PC-3 (cell line): ENCODE measurements around the gene PRKRA. TPM values are rescaled to one million over a fixed set of nuclear protein-coding genes. Genes with fewer than 3 reads are reported as not detected.

Source experiments
- ATAC-seq: fragments of 200-7000 bp; cut with Tn5 transposase; 2 replicates; pipeline ENCODE4 v1.9.1; 2020; ENCODE audit warnings: mild to moderate bottlenecking, moderate library complexity
- BruUV-seq: library from RNA; stranded (reverse); fragments of 400-500 nt; replicated peaks from 2 replicates; lab custom pipeline; 2021; lab: Mats Ljungman, UMichigan
- CTCF ChIA-PET: fragments of 300-600 bp; sonication (Branson Sonifier 250); formaldehyde crosslinking; loops from one replicate; lab custom pipeline; 2022; ENCODE audit warnings: antibody characterized with exemption; lab: Charles Lee
- POLR2A ChIA-PET: fragments of 300-600 bp; sonication (Branson Sonifier 250); formaldehyde crosslinking; loops from one replicate; lab custom pipeline; 2022; ENCODE audit warnings: antibody characterized with exemption; ENCODE audit not compliant: unreplicated experiment; lab: Charles Lee
- DNase-seq: peaks from one replicate; pipeline ENCODE4 v3.0.0-alpha.2; 2015
- H2AFZ ChIP-seq: fragments of 300-600 bp; sonication (generic); 2 replicates; pipeline ENCODE4 v1.6.0; 2016; ENCODE audit warnings: antibody characterized with exemption, low read length
- H3F3A ChIP-seq: fragments of 300-600 bp; sonication (generic); one replicate; pipeline ENCODE4 v1.6.0; 2017; ENCODE audit warnings: antibody characterized with exemption, low read length, control low read depth, mild to moderate bottlenecking; ENCODE audit not compliant: unreplicated experiment
- H3K27ac ChIP-seq: fragments of 300-600 bp; sonication (generic); 2 replicates; pipeline ENCODE4 v1.5.1; 2016; ENCODE audit warnings: mild to moderate bottlenecking, low read length
- H3K27me3 ChIP-seq: fragments of 300-600 bp; sonication (generic); 2 replicates; pipeline ENCODE4 v1.6.1; 2016; ENCODE audit warnings: low read length, mixed read lengths
- H3K36me3 ChIP-seq: fragments of 300-600 bp; sonication (generic); 2 replicates; pipeline ENCODE4 v1.6.1; 2016; ENCODE audit warnings: low read depth, mixed run types, low read length, mixed read lengths
- H3K4me1 ChIP-seq: fragments of 300-600 bp; sonication (generic); 2 replicates; pipeline ENCODE4 v1.5.1; 2016; ENCODE audit warnings: low read length; ENCODE audit not compliant: insufficient read depth
- H3K4me2 ChIP-seq: fragments of 300-600 bp; sonication (generic); 2 replicates; pipeline ENCODE4 v1.6.0; 2016; ENCODE audit warnings: low read length
- H3K4me3 ChIP-seq: fragments of 300-600 bp; sonication (generic); 2 replicates; pipeline ENCODE4 v1.5.1; 2016; ENCODE audit warnings: mild to moderate bottlenecking, low read length, mixed read lengths
- H3K79me2 ChIP-seq: fragments of 300-600 bp; sonication (generic); 2 replicates; pipeline ENCODE4 v1.6.1; 2017; ENCODE audit warnings: low read length, mixed read lengths
- H3K9ac ChIP-seq: fragments of 300-600 bp; sonication (generic); 2 replicates; pipeline ENCODE4 v1.6.0; 2016; ENCODE audit warnings: mild to moderate bottlenecking, low read length
- H3K9me2 ChIP-seq: fragments of 300-600 bp; sonication (generic); replicated peaks from 2 replicates; pipeline ENCODE4 v1.6.1; 2016; ENCODE audit warnings: mixed run types, low read length, mixed read lengths
- H3K9me3 ChIP-seq: fragments of 300-600 bp; sonication (generic); 2 replicates; pipeline ENCODE4 v1.6.1; 2016; ENCODE audit warnings: low read length, mixed read lengths
- H4K20me1 ChIP-seq: fragments of 300-600 bp; sonication (generic); 2 replicates; pipeline ENCODE4 v1.6.1; 2016; ENCODE audit warnings: low read length, mixed read lengths
- CTCF ChIP-seq: fragments of 300-600 bp; sonication (generic); conservative IDR thresholded peaks from 2 replicates; pipeline ENCODE4 v1.5.1; 2017; ENCODE audit warnings: antibody characterized with exemption, low read depth, mild to moderate bottlenecking, low read length
- EZH2 ChIP-seq: fragments of 300-600 bp; sonication (generic); IDR thresholded peaks from one replicate; pipeline ENCODE4 v1.6.1; 2017; ENCODE audit warnings: antibody characterized with exemption, mild to moderate bottlenecking, low read length; ENCODE audit not compliant: unreplicated experiment
- EZH2phosphoT487 ChIP-seq: fragments of 300-600 bp; sonication (generic); IDR thresholded peaks from 2 replicates; pipeline ENCODE4 v1.6.1; 2018; ENCODE audit warnings: mild to moderate bottlenecking, antibody characterized with exemption, low read length, borderline replicate concordance
- intact Hi-C: fragments of 100-400 bp; cut with micrococcal nuclease; formaldehyde crosslinking; loops from 2 replicates; pipeline ENCODE4 v1.9.0; 2023
- total RNA-seq: library from RNA; depleted of rRNA; stranded (reverse); fragments of >200 nt; gene quantifications from 2 replicates; pipeline ENCODE4 v1.2.3, GENCODE V29; 2014

The PRKRA gene
- total RNA-seq, 1 experiment from 2014 or later, result 78.2 TPM

DNA sequence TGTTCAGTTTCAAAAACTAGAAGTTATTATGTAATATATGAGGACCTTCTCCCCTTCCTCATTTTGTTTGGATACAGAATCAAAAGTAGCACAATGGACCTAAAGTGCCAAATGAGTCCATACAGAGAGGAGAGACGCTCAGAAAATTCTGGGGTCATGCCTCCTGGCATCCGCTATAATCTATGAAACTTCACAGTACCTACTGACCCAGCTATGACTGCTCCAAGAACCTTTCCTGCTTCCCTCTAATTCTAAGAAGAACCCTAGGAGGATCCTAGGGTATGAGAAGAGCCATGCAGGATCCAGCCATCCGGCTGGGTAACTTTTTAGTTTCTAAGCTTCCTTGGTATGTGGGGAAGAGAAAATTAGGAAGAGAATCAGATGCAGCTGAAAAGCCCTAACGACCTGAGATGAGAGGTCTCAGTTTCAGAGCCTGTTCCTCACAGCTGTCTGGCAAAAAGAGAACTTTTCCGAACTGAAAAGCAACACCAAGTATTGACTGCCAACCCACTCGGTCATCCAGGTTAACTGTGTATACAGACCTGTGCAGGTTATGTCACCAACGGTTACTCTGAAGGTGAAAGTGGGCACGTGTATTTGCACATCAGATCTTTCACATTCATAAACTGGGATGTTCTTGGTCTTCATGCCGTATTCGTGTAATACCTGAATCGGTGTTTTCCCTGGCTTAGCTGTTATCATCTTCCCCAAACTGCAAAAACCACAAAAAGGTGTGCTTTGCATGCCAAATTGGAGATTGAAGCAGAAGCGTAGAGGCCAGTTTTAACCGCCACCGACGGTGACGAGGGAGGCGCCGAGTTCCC is 1.1 kb downstream of the PRKRA start:
- TF ChIP-seq EZH2phosphoT487 (no peak), EZH2 (no peak), CTCF (no peak)
- Histone ChIP-seq H3K36me3 (peaks cover 16% of the 10 kb centered on the region), H3F3A (no peaks in the 10 kb centered on the region), H2AFZ (peak overlapping the region; percentile 94), H4K20me1 (peaks cover 16% of the 10 kb centered on the region; the same call in 1 of the 2 replicates), H3K4me2 (peak overlapping the region; percentile 84), H3K9me3 (no peaks in the 10 kb centered on the region), H3K9ac (peak overlapping the region; percentile 97), H3K4me1 (peaks cover 19% of the 10 kb centered on the region), H3K4me3 (peak overlapping the region; percentile 93), H3K79me2 (peaks cover 32% of the 10 kb centered on the region), H3K9me2 (no peaks in the 10 kb centered on the region), H3K27me3 (no peaks in the 10 kb centered on the region), H3K27ac (peak overlapping the region; percentile 85)
- DNase-seq (no peak), ATAC-seq (no peak)
- CTCF ChIA-PET, result interaction anchor here (1.1 kb wide), 1 partner anchor 36 kb away, joined by 3 read pairs; no protein-coding TSS in a partner anchor
- intact Hi-C loops, result no loop called here
- TSS peak; percentile 58 for BruUV-seq
- POLR2A ChIA-PET, result interaction anchor here (0.6 kb wide), 1 partner anchor 61 kb away, joined by 3 read pairs; no protein-coding TSS in a partner anchor

- intact Hi-C loops, result no loop called here
- Histone ChIP-seq H3K27ac (no peak overlapping the region), H3K4me3 (peak overlapping the region; percentile 93), H3K9ac (peak overlapping the region; percentile 97; the same call in 1 of the 2 replicates), H3K79me2 (peaks cover 32% of the 10 kb centered on the region), H3F3A (no peaks in the 10 kb centered on the region), H3K9me2 (no peaks in the 10 kb centered on the region), H3K4me2 (peak overlapping the region; percentile 84), H2AFZ (no peak overlapping the region), H4K20me1 (peaks cover 19% of the 10 kb centered on the region; the same call in 1 of the 2 replicates), H3K36me3 (peaks cover 16% of the 10 kb centered on the region), H3K27me3 (no peaks in the 10 kb centered on the region), H3K4me1 (peaks cover 19% of the 10 kb centered on the region), H3K9me3 (no peaks in the 10 kb centered on the region)
- ChIA-PET POLR2A (no interaction called here), CTCF (no interaction called here)
- ATAC-seq, result no peak
- no peak for DNase-seq
- no TSS peak for BruUV-seq
- TF ChIP-seq EZH2, result no peak
Observed at GRCh38 chr2:178448968-178449661, 1.9 kb downstream of the PRKRA start.

DNA sequence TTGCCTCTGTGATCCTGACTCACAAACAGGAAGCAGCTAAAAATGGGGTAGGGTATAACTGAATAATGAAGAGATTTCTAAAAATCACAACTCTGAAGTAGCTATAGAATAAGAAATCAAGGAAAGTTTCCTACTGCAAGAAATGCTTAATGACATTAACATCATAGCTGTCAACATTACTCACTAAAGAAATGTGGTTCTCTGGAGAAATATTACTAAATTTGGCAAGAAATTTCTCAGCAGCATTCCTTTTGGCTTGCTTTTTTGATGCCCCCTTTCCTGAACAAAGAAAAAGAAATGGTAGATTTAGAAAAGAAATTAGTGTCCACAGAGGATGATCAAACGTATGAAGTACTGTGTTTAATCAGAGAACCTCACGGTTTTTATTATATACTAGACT is 9.5 kb downstream of the PRKRA start:
- Histone ChIP-seq H3F3A (peaks cover 10% of the 10 kb centered on the region), H4K20me1 (peaks cover 3% of the 10 kb centered on the region; the same call in 1 of the 2 replicates), H3K79me2 (peaks cover 3% of the 10 kb centered on the region; the same call in 1 of the 2 replicates), H3K27me3 (no peaks in the 10 kb centered on the region), H3K4me2 (no peak overlapping the region), H2AFZ (no peak overlapping the region), H3K4me1 (peaks cover 24% of the 10 kb centered on the region), H3K27ac (no peak overlapping the region), H3K9ac (no peak overlapping the region), H3K4me3 (no peak overlapping the region), H3K9me2 (no peaks in the 10 kb centered on the region), H3K9me3 (no peaks in the 10 kb centered on the region), H3K36me3 (peaks cover 60% of the 10 kb centered on the region)
- intact Hi-C loops, result no loop called here
- no peak for DNase-seq
- TF ChIP-seq EZH2phosphoT487 (no peak), CTCF (no peak), EZH2 (no peak)
- ChIA-PET CTCF (no interaction called here), POLR2A (no interaction called here)
- no peak for ATAC-seq
- no TSS peak for BruUV-seq
